Esophagus mucosa (tissue), 1 donor: ENCODE data around the gene SMAP2. TPM values are rescaled to one million over a fixed set of nuclear protein-coding genes. Genes with fewer than 3 reads are reported as not detected.
"Not testable (repeated sequence)": the region's sequence is repeated elsewhere in the genome, so short reads cannot be mapped to it uniquely, and the experiment has no call there.

Experiments
- ATAC-seq: fragments of 200-7000 bp; cut with Tn5 transposase; one replicate; pipeline ENCODE4 v1.9.1; 2020
- total RNA-seq: library from RNA; stranded (reverse); gene quantifications from one replicate; pipeline ENCODE4 v1.2.4, GENCODE V29; 2023
- donor health status: DM: yes; HTN: yes; CAD: no.

SMAP2 gene
- total RNA-seq, 1 donor from 2014 or later, result 17.9 TPM

DNA sequence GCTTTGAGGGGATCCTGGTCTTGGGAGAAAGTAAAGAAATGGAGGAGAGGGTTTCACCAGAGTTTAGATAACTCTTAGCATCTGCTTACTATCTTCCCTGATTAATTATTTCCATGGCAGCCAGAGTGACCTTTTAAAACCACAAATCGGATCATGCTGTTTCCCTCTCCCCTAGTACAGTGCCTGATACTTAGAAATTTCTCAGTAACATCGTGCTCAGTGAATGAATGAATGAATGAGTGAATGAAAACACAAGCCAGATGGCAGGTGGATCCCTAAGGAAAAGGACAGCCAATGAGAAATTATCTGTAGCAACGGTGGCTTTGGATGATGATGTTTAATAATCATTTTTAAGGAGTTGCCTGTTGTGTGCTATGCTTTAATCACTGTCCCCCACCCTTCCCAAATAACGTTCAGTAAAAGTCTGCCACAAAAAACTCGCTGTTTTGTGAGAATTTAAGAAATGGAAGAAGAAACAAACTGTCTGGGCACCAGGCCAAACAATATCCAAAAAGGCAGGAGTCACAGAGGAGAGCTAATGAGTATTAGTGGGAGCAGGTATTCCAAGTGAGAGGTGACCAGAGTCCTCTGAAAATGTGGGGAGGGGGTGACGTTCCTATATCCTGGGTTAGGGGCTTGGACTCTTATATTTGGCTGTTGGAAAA lies 737 bp upstream of the SMAP2 start:
- ATAC-seq, result no peak

DNA sequence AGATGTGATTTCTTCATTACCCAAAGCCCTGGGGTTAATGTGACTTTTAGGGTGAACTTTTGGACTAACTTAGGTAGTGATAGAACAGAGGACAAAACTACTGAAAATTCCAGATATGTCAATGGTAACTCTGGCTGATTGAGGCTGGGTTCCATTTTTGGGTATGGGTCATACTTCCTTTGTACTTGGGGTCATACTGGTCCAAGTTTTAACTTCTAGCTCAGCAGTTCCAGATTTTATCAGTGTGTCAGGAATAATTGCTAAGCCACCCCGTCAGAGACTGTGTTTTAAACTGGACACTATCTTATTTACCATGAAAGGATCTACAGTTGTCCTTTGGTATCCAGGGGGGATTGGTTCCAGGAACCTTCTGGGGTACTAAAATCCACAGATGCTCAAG lies 4.0 kb downstream of the SMAP2 start:
- no peak for ATAC-seq

- ATAC-seq, result no peak
These were observed 6.4 kb downstream of the SMAP2 start for GRCh38 chr1:40379785-40380452.

- no peak for ATAC-seq
These were observed 7.3 kb downstream of the SMAP2 start for GRCh38 chr1:40380817-40381216.

GRCh38 chr1:40381268-40382107 lies 8.0 kb downstream of the SMAP2 start:
- peak; percentile 62 for ATAC-seq

DNA sequence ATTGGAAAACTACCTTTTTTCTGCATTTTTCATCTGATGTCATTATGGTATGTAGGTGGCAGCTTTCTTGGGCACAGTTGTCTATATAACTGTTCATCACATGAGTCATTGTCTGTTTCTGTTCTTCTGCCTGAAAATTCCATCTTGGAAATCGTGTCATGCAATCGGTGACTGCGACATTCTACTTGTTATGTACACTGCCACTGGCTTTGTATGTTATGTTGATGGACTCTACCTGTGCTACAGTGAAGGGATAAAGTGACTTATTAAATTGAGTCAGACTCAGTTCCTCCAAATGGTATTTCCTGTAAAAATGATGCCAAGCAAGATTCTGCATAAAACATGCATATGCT lies 8.6 kb downstream of the SMAP2 start:
- ATAC-seq, result no peak

DNA sequence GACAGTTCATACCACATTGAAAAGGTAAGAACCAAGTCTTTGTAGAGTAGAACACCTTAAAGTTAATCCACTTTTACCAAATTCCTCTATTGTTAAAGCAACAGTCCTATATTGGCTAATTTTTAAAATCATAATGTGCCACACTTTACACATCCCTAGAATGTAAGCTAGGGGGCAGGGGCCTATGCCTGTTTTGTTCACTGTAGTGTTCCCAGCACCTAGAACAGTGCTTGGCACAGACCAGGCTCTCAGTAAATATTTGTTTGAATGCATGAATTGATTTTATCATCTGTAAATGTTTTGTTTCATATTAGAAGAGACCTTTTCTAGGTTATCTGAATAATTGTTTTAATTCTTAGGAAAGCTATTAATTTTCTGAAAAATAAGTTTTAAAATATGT lies 9.1 kb downstream of the SMAP2 start:
- no peak for ATAC-seq

DNA sequence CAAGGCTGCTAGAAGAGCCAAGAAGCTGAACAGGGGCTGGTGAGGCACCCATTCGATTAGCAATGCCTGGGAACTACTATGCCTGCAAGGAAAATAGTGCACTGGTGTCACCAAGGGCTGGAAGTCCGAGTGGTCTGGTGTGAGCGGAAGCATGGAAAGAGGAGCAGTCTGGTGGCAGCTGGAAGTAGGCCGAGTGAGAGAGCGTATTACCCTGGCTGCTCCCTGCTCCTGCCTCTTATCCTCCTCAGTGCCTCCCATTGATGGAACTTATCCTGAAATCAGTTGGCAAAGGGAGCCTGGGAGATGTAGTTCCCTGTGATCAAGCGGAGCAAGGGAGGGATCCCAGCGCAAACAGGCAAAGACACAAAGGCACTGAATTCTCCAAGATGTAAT lies 9.6 kb downstream of the SMAP2 start:
- no peak for ATAC-seq

- no peak for ATAC-seq
These were observed 10.2 kb downstream of the SMAP2 start for GRCh38 chr1:40383488-40384412.

- no peak for ATAC-seq
These were observed 10.9 kb downstream of the SMAP2 start for GRCh38 chr1:40384413-40384762.

GRCh38 chr1:40384887-40385286 lies 11.4 kb downstream of the SMAP2 start:
- no peak for ATAC-seq

- ATAC-seq, result peak; percentile 67
These were observed 12.2 kb downstream of the SMAP2 start for GRCh38 chr1:40385437-40386358.

DNA sequence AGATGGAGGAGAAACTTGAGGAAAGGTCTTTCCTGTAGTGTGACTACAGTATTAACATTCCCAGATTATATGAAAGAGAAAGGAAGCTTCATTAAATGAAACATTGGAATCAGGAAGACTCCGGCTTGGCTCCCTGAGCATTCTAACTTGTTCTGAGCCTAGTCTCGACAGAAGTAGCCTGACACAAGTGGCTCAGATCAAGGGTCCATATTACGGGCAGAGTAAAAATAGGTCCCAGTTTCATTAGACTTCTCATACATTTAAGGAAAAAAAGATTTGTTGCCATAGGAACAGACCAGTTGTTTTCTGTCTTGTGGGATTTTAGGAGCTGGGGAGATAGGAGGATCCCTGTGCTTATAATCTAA lies 12.8 kb downstream of the SMAP2 start:
- ATAC-seq, result no peak

- no peak for ATAC-seq
These were observed 13.3 kb downstream of the SMAP2 start for GRCh38 chr1:40386796-40387195.

GRCh38 chr1:40387381-40388306 lies 14.1 kb downstream of the SMAP2 start:
- ATAC-seq, result not testable (repeated sequence)

- not testable (repeated sequence) for ATAC-seq
These were observed 15.2 kb downstream of the SMAP2 start for GRCh38 chr1:40388456-40389321.

DNA sequence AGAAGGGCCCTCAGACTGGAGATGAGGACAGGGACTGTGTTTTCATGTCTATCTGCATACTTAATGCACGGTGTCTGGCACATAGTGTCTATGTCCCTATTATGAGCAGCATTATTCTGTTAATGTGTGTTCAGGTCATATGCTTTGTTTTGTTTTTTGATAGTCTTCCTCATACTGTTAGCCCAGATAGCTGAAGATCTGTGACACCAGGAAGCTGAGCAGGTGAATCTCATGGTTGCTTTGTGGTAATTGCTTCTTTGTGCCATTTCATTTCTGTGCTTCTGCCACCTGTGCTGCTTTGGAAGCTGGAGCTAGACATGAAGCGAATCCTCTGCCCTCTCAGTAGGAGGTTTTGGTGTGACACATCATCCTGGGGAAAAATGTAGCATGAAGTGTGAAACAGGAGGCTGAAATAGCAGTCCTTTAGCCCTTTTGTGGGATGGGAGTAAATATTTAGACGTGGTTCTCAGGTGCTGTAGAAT lies 15.8 kb downstream of the SMAP2 start:
- no peak for ATAC-seq

- no peak for ATAC-seq
These were observed 16.5 kb downstream of the SMAP2 start for GRCh38 chr1:40389871-40390560.

DNA sequence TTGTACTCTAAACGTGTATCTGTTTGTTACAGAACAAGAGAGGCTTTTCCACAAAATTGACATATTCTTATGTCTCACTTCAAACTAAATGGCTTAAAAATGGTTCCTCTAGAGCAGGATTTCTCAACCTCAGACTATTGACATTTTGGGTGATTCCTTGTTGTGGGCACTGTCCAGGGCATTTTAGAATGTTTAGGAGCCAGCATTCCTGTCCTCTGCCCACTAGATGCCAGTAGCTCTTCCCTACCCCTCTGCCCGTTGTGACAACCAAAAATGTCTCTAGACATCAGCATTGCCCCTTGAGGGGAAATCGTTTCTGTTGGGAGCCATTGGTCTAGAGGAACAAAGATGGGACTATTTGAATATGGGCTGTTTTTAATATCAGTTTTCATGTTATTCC lies 17.3 kb downstream of the SMAP2 start:
- ATAC-seq, result no peak
